Fibroblast of mammary gland (primary cell): Measurements from ENCODE around the gene SMIM41.

Source experiments
- DNase-seq: peaks from one replicate; pipeline ENCODE4 v3.0.0-alpha.2; 2010; ENCODE audit warnings: low read depth
- H3K4me3 ChIP-seq: 2 replicates; pipeline ENCODE4 v1.5.1; 2011; ENCODE audit warnings: low read depth, mild to moderate bottlenecking, low read length, moderate library complexity; ENCODE audit not compliant: control insufficient read depth
- TF ChIP-seq, protein P1 (sequence below): conservative IDR thresholded peaks from 2 replicates; pipeline ENCODE4 v1.5.1; 2011; ENCODE audit warnings: low read depth, low read length, inconsistent platforms; ENCODE audit not compliant: control insufficient read depth, insufficient read depth

SMIM41 gene

DNA sequence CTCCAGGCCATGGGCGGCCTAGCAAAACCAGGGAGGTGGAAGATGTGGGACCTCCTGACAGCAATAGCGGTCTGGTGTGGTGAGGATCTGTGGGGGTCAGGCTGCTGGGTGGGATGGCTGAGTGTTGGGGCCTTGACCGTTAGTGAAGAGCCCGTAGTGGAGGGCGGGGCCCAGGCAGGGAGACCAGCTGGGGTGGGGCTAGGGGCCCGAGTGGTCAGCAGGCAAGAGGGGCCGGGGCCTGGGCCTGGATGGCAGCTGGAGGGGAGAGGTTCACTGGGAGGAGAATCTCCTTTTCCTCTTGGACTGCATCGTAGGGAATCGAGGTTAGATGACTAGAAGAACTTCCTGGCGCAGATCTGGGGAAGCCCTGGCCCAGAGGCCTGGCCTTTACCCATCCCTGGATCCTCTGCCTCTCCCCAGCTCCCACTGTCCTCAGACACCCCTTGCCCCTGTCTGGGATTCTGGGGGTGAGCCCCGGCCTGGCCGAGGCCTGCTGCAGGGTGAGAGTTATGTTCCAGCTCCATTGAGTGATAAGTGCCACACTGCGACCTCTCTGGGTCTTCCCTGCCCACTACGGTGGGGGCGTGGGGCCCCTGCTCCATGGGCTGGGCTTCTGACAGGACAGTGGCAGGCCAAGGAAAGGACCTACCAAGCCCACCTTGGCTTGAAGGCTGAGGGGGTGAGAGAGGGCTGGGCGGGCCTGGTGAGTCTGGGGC lies 65.2 kb downstream of the SMIM41 start:
- TF ChIP-seq, protein P1, sequence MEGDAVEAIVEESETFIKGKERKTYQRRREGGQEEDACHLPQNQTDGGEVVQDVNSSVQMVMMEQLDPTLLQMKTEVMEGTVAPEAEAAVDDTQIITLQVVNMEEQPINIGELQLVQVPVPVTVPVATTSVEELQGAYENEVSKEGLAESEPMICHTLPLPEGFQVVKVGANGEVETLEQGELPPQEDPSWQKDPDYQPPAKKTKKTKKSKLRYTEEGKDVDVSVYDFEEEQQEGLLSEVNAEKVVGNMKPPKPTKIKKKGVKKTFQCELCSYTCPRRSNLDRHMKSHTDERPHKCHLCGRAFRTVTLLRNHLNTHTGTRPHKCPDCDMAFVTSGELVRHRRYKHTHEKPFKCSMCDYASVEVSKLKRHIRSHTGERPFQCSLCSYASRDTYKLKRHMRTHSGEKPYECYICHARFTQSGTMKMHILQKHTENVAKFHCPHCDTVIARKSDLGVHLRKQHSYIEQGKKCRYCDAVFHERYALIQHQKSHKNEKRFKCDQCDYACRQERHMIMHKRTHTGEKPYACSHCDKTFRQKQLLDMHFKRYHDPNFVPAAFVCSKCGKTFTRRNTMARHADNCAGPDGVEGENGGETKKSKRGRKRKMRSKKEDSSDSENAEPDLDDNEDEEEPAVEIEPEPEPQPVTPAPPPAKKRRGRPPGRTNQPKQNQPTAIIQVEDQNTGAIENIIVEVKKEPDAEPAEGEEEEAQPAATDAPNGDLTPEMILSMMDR: no peak
- H3K4me3 ChIP-seq: no peak overlapping the region
- DNase-seq: no peak

DNA sequence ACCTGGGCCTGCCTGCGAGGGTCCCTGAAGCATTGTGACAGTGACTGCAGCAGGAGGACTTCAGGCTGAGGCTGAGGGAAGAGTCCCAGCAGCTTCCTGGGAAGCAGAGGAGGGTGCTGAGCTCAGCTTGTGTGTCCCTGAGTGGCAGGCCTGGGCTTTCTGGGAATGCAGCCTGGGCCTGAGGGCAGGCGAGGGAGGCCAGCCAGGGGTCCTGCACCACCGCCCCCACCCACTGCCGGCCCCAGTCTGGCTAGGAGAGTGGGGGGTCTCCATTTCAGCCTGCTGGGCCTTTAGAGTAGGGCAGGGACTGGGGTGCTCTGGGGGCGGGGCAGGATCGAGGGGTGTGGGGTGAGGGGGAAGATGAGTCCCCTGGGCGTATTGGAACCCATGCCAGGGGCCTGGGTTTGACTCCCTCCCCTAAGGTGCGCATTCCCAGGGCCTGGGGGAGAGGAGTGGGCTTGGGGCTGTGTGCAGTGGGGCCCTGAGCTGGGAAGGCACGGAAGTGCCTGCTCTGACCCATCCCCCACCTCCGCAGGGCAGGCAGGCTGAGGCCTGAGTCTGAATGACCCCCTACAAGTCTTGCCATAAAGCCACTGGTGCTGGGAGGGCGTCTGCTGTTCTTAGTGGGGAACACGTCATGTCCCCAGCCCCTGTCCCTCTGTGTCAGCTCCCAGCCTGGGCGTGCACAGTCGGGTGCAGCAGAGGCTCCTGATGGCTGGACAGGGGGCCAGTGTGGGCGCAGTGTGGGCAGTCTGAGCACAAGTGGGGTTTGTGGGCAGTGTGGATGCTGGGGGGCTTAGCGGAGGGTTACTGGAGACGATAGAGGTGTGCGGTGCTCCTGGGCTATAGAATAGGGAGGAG lies 66.0 kb downstream of the SMIM41 start:
- TF ChIP-seq, protein P1: no peak
- H3K4me3 ChIP-seq: no peak overlapping the region

DNA sequence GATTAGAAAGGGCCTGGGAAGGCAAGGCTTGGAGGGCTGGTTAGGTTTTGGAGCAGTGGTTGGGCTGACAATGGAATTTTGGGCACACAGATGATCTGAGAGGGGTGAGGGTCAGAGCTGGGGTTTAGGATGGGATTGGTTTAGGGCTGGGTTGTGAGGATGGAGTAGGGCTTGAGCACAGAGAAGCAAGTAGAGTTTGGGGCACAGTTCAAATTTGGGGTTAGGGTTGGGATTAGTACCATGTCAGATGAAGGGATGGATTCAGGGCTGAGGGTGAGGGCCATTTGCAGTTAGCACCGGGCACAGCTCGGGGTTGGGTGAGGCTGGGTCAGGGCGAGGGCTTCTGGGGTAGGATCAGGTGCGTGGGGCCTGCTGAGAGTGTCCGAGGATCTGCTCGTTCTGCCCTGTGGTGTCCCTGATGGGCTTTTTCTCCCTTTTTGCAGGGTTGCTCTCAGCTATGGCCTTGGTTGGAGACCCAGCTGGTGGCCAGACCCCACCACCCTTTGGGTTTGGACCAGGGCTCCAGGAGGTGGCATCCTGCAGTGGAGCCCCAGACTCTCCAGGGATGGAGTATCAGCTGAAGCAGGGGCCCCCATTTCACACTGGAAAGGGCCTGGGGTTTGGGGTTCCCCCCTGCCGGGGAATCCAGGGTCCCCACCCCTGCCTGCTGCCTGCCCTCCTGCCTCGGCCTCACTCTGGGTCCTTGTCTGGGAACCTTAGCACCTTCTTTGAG lies 66.8 kb downstream of the SMIM41 start:
- H3K4me3 ChIP-seq: no peak overlapping the region
- DNase-seq: no peak
- TF ChIP-seq, protein P1: no peak

More for the DNA sequence above, 66.0 kb downstream of the SMIM41 start:
- DNase-seq: no peak

DNA sequence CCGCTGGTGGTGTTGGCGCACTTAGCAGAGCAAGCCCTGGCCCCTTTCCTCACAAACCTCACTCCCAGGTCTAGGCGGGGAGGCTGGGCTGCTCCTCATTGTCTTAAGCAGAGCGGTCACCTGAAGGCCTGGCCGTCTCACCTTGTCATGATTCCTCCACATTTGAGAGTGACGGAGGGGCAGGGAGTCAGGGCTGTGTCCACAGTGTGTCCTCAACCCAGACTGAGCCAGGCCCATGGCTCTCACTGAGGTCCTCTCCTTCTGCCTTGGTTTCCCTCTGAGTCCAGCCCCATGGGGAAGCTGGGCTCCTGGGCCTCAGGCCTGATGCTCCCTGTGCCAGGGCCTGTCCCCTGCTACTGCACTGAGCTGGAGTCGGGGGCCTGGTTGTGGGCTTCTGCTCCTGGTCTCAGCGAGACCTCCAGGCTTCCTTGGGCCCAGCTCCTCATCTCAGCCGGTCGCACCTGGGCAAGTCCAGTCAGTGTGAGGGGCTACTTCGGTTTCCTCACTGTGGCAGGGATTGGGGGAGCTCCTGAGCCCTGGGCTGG lies 67.4 kb downstream of the SMIM41 start:
- DNase-seq: no peak
- TF ChIP-seq, protein P1: no peak
- H3K4me3 ChIP-seq: no peak overlapping the region

DNA sequence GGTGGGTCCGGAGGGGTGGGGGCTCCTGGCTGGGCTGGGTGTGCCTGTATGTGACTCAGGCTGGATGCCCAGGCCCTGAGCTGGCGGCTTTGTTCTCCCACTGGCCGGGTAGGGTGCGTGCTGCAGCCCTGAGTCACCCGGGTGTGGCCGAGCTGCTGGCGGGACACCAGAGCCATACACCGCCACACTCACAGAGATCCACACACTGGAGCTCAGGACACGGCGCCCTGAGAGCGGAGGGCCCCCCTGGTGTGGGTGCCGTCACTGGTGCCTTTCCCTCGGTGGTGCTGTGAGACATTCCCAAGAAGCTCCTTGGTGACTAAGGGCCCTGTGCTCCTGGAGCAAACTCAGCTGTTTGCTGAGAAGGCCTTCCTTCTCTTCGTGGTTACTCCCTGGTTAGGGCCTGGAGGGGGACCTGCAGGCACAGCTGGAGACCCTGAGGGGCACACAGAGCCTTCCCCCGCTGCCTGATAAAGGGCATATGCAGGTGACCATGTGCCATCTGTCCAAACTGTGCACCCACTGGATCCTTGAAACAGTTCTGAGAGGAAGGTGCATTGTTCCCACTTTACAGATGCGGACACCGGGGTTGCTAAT lies 68.0 kb downstream of the SMIM41 start:
- TF ChIP-seq, protein P1: no peak
- H3K4me3 ChIP-seq: no peak overlapping the region
- peak; percentile 99 for DNase-seq

DNA sequence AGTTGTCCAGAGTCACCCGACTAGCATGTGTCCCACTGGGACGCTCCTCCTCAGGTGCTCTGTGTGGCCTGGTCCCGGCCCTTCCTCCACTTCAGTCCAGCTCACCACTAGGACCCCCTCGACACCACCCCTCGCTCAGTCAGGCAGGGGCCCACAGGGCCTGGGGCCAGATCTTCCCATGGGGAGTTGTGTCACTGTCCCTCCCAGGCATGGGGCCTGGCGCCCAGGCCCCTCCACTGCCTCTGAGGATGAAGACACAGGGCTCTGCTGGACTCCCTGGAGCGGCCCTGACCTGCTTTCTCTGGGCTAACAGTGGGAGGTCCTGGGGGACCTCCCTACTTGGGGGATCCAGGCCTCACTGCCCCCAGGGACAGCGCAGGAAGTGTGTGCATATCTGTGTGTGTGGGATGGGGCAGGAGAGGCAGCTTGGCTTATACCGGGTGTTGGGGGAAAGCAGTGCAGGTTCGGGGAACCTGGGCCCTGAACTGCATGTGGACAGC lies 68.5 kb downstream of the SMIM41 start:
- H3K4me3 ChIP-seq: no peak overlapping the region
- DNase-seq: no peak
- TF ChIP-seq, protein P1: no peak
